Dendritic cell treated with granulocyte-macrophage colony-stimulating factor and Interleukin-4, amounts not matched to agents 40 ng/mL and 50 ng/mL, for 4 days (primary cell): ENCODE data around the gene PRRT1B.
"Not testable (repeated sequence)": the region's sequence is repeated elsewhere in the genome, so short reads cannot be mapped to it uniquely, and the experiment has no call there.

ENCODE experiments used
- H3K27ac Mint-ChIP-seq: one replicate; pipeline ENCODE4 v1.8.0; 2022; ENCODE audit warnings: mild to moderate bottlenecking, mixed read lengths
- H3K27me3 Mint-ChIP-seq: one replicate; pipeline ENCODE4 v1.8.0; 2022; ENCODE audit warnings: mild to moderate bottlenecking, mixed read lengths
- H3K36me3 Mint-ChIP-seq: one replicate; pipeline ENCODE4 v1.8.0; 2022; ENCODE audit warnings: low read depth, mixed read lengths
- H3K4me1 Mint-ChIP-seq: one replicate; pipeline ENCODE4 v1.8.0; 2022; ENCODE audit warnings: low read depth, mixed read lengths
- H3K4me3 Mint-ChIP-seq: one replicate; pipeline ENCODE4 v1.8.0; 2022; ENCODE audit warnings: mild to moderate bottlenecking, moderate library complexity, mixed read lengths
- H3K9me3 Mint-ChIP-seq: one replicate; pipeline ENCODE4 v1.8.0; 2022; ENCODE audit warnings: mixed read lengths
- intact Hi-C: fragments of 100-400 bp; cut with micrococcal nuclease; formaldehyde crosslinking; loops from one replicate; pipeline ENCODE4 v1.15.0; 2022

PRRT1B gene

GRCh38 chr9:131515559-131516031 lies 29.7 kb upstream of the PRRT1B start:
- Mint-ChIP-seq H3K4me1 (peaks cover 17% of the 10 kb centered on the region), H3K9me3 (peaks cover 12% of the 10 kb centered on the region)
- H3K27ac Mint-ChIP-seq, H3K36me3 Mint-ChIP-seq, H3K27me3 Mint-ChIP-seq, intact Hi-C loops, H3K4me3 Mint-ChIP-seq: not testable (repeated sequence)

GRCh38 chr9:131516100-131516499 lies 29.2 kb upstream of the PRRT1B start:
- Mint-ChIP-seq H3K9me3 (peaks cover 12% of the 10 kb centered on the region), H3K4me3 (no peak overlapping the region), H3K27ac (no peak overlapping the region), H3K4me1 (peaks cover 14% of the 10 kb centered on the region), H3K36me3 (no peaks in the 10 kb centered on the region), H3K27me3 (no peaks in the 10 kb centered on the region)
- intact Hi-C loops: no loop called here

- Mint-ChIP-seq H3K27ac (no peak overlapping the region), H3K4me3 (no peak overlapping the region), H3K9me3 (peaks cover 12% of the 10 kb centered on the region), H3K27me3 (no peaks in the 10 kb centered on the region), H3K36me3 (no peaks in the 10 kb centered on the region), H3K4me1 (peaks cover 6% of the 10 kb centered on the region)
- intact Hi-C loops: no loop called here
Observed at GRCh38 chr9:131516930-131517329, 28.4 kb upstream of the PRRT1B start.

GRCh38 chr9:131517761-131518190 lies 27.5 kb upstream of the PRRT1B start:
- H3K4me1 Mint-ChIP-seq: peaks cover 6% of the 10 kb centered on the region
- H3K27me3 Mint-ChIP-seq: no peaks in the 10 kb centered on the region
- H3K9me3 Mint-ChIP-seq: peaks cover 12% of the 10 kb centered on the region
- H3K27ac Mint-ChIP-seq: no peak overlapping the region
- intact Hi-C loops: no loop called here
- no peaks in the 10 kb centered on the region for H3K36me3 Mint-ChIP-seq
- no peak overlapping the region for H3K4me3 Mint-ChIP-seq

- no peaks in the 10 kb centered on the region for H3K27me3 Mint-ChIP-seq
- no peak overlapping the region for H3K27ac Mint-ChIP-seq
- peaks cover 6% of the 10 kb centered on the region for H3K4me1 Mint-ChIP-seq
- no peak overlapping the region for H3K4me3 Mint-ChIP-seq
- H3K36me3 Mint-ChIP-seq: no peaks in the 10 kb centered on the region
- H3K9me3 Mint-ChIP-seq: peaks cover 9% of the 10 kb centered on the region
- intact Hi-C loops: no loop called here
Observed at GRCh38 chr9:131518553-131518952, 26.8 kb upstream of the PRRT1B start.

GRCh38 chr9:131520503-131520902 lies 24.8 kb upstream of the PRRT1B start:
- no peak overlapping the region for H3K4me3 Mint-ChIP-seq
- no peaks in the 10 kb centered on the region for H3K36me3 Mint-ChIP-seq
- H3K4me1 Mint-ChIP-seq: no peaks in the 10 kb centered on the region
- no peaks in the 10 kb centered on the region for H3K9me3 Mint-ChIP-seq
- H3K27me3 Mint-ChIP-seq: no peaks in the 10 kb centered on the region
- intact Hi-C loops: no loop called here
- H3K27ac Mint-ChIP-seq: no peak overlapping the region

GRCh38 chr9:131521203-131521602 lies 24.1 kb upstream of the PRRT1B start:
- Mint-ChIP-seq H3K9me3 (no peaks in the 10 kb centered on the region), H3K27me3 (no peaks in the 10 kb centered on the region), H3K27ac (no peak overlapping the region), H3K36me3 (no peaks in the 10 kb centered on the region), H3K4me3 (no peak overlapping the region), H3K4me1 (no peaks in the 10 kb centered on the region)
- intact Hi-C loops: no loop called here

- intact Hi-C loops: no loop called here
- H3K4me3 Mint-ChIP-seq: no peak overlapping the region
- H3K4me1 Mint-ChIP-seq: no peaks in the 10 kb centered on the region
- no peaks in the 10 kb centered on the region for H3K36me3 Mint-ChIP-seq
- no peak overlapping the region for H3K27ac Mint-ChIP-seq
- H3K27me3 Mint-ChIP-seq: no peaks in the 10 kb centered on the region
- no peaks in the 10 kb centered on the region for H3K9me3 Mint-ChIP-seq
Observed at GRCh38 chr9:131521822-131522221, 23.5 kb upstream of the PRRT1B start.

GRCh38 chr9:131522257-131523085 lies 22.9 kb upstream of the PRRT1B start:
- intact Hi-C loops: no loop called here
- no peaks in the 10 kb centered on the region for H3K36me3 Mint-ChIP-seq

GRCh38 chr9:131523086-131523388 lies 22.3 kb upstream of the PRRT1B start:
- Mint-ChIP-seq H3K36me3 (no peaks in the 10 kb centered on the region), H3K27ac (no peak overlapping the region), H3K27me3 (no peaks in the 10 kb centered on the region), H3K4me1 (no peaks in the 10 kb centered on the region), H3K9me3 (no peaks in the 10 kb centered on the region), H3K4me3 (no peak overlapping the region)
- intact Hi-C loops: no loop called here

More at GRCh38 chr9:131522257-131523085, 22.9 kb upstream of the PRRT1B start:
- Mint-ChIP-seq H3K27ac (no peak overlapping the region), H3K4me3 (no peak overlapping the region), H3K4me1 (no peaks in the 10 kb centered on the region), H3K9me3 (no peaks in the 10 kb centered on the region), H3K27me3 (no peaks in the 10 kb centered on the region)

- peaks cover 7% of the 10 kb centered on the region for H3K4me1 Mint-ChIP-seq
- H3K27ac Mint-ChIP-seq: no peak overlapping the region
- intact Hi-C loops: no loop called here
- H3K36me3 Mint-ChIP-seq: no peaks in the 10 kb centered on the region
- H3K9me3 Mint-ChIP-seq: no peaks in the 10 kb centered on the region
- no peak overlapping the region for H3K4me3 Mint-ChIP-seq
- no peaks in the 10 kb centered on the region for H3K27me3 Mint-ChIP-seq
Observed at GRCh38 chr9:131523451-131524435, 21.6 kb upstream of the PRRT1B start.

GRCh38 chr9:131524665-131525315 lies 20.5 kb upstream of the PRRT1B start:
- Mint-ChIP-seq H3K9me3 (no peaks in the 10 kb centered on the region), H3K4me3 (no peak overlapping the region), H3K27me3 (no peaks in the 10 kb centered on the region), H3K4me1 (peaks cover 14% of the 10 kb centered on the region), H3K36me3 (no peaks in the 10 kb centered on the region), H3K27ac (no peak overlapping the region)
- intact Hi-C loops: no loop called here

- no peaks in the 10 kb centered on the region for H3K27me3 Mint-ChIP-seq
- H3K36me3 Mint-ChIP-seq: no peaks in the 10 kb centered on the region
Observed at GRCh38 chr9:131525643-131526565, 19.4 kb upstream of the PRRT1B start.

More at GRCh38 chr9:131525643-131526565, 19.4 kb upstream of the PRRT1B start:
- H3K4me1 Mint-ChIP-seq: peaks cover 22% of the 10 kb centered on the region
- no peaks in the 10 kb centered on the region for H3K9me3 Mint-ChIP-seq
- H3K27ac Mint-ChIP-seq: no peak overlapping the region
- no peak overlapping the region for H3K4me3 Mint-ChIP-seq
- intact Hi-C loops: no loop called here
